ENCODE data around the gene SSBP4.

Gene SSBP4

GRCh38 chr19:18449552-18449951 lies 30.4 kb downstream of the SSBP4 start:
- TF ChIP-seq FOXP2 (optimal IDR thresholded peaks at IDR 0.05; ENCODE audit: borderline replicate concordance, extremely low read depth, extremely low read length, insufficient read depth) (no peak), TAF1 (IDR thresholded peaks at IDR 0.05; ENCODE audit: borderline replicate concordance, insufficient read depth, low read length) (no peak), POLR2AphosphoS5 (IDR thresholded peaks at IDR 0.05; ENCODE audit: low read depth, low read length) (no peak), SIN3A (IDR thresholded peaks at IDR 0.05; ENCODE audit: borderline replicate concordance, insufficient read depth, low read length) (no peak), REST (IDR thresholded peaks at IDR 0.05; ENCODE audit: insufficient read depth in 1 of 2, low read depth in 2 of 2, low read length in 2 of 2) (no peak)

- no peak for TF ChIP-seq REST (IDR thresholded peaks at IDR 0.05; ENCODE audit: insufficient read depth in 1 of 2, low read depth in 2 of 2, low read length in 2 of 2)
Observed at GRCh38 chr19:18450021-18450930, 31.1 kb downstream of the SSBP4 start.

GRCh38 chr19:18450931-18451836 lies 32.0 kb downstream of the SSBP4 start:
- TF ChIP-seq TAF1 (IDR thresholded peaks at IDR 0.05; ENCODE audit: borderline replicate concordance, insufficient read depth, low read length): no peak
- peak; percentile 74 for TF ChIP-seq FOXP2 (optimal IDR thresholded peaks at IDR 0.05; ENCODE audit: borderline replicate concordance, extremely low read depth, extremely low read length, insufficient read depth)
- TF ChIP-seq POLR2AphosphoS5 (IDR thresholded peaks at IDR 0.05; ENCODE audit: low read depth, low read length): no peak

- TF ChIP-seq TAF1 (IDR thresholded peaks at IDR 0.05; ENCODE audit: borderline replicate concordance, insufficient read depth, low read length) (no peak), SIN3A (IDR thresholded peaks at IDR 0.05; ENCODE audit: borderline replicate concordance, insufficient read depth, low read length) (no peak), FOXP2 (optimal IDR thresholded peaks at IDR 0.05; ENCODE audit: borderline replicate concordance, extremely low read depth, extremely low read length, insufficient read depth) (no peak), POLR2AphosphoS5 (IDR thresholded peaks at IDR 0.05; ENCODE audit: low read depth, low read length) (no peak), REST (IDR thresholded peaks at IDR 0.05; ENCODE audit: insufficient read depth in 1 of 2, low read depth in 2 of 2, low read length in 2 of 2) (no peak)
Observed at GRCh38 chr19:18452386-18452785, 33.2 kb downstream of the SSBP4 start.

GRCh38 chr19:18453269-18454024 lies 34.2 kb downstream of the SSBP4 start:
- TF ChIP-seq TAF1 (IDR thresholded peaks at IDR 0.05; ENCODE audit: borderline replicate concordance, insufficient read depth, low read length) (no peak), FOXP2 (optimal IDR thresholded peaks at IDR 0.05; ENCODE audit: borderline replicate concordance, extremely low read depth, extremely low read length, insufficient read depth) (no peak), SIN3A (IDR thresholded peaks at IDR 0.05; ENCODE audit: borderline replicate concordance, insufficient read depth, low read length) (no peak), POLR2AphosphoS5 (IDR thresholded peaks at IDR 0.05; ENCODE audit: low read depth, low read length) (no peak), REST (IDR thresholded peaks at IDR 0.05; ENCODE audit: insufficient read depth in 1 of 2, low read depth in 2 of 2, low read length in 2 of 2) (no peak)

All from PFSK-1 (cell line).